ENCODE data around the gene MYMK. TPM values are rescaled to one million over a fixed set of nuclear protein-coding genes. Genes with fewer than 3 reads are reported as not detected.

Gene MYMK
- total RNA-seq, 1 experiment from 2014 or later: not detected

DNA sequence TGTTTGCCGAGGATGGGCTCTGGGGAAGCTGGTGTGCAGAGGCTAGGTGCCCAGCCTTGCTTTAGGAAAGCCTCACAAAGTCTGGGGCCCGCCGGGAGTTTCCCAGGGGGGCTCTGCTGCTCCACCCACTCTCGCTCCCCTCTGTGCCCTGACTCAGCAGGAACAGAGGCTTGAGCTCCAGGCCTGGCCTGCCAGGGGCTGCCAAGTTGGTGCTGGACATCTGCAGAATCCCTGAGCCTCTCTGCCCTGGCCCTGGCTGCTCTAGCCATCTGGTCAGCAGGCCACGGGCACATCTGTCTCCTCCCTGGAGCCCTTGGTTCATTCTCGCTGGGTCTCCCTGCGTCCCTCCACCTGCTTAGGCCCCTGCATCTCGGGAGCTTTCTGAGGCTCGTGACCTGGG is 9.1 kb upstream of the MYMK start:
- no peak overlapping the region for H3K4me3 Mint-ChIP-seq (ENCODE audit: unreplicated experiment)
- H3K27ac Mint-ChIP-seq (ENCODE audit: unreplicated experiment): no peak overlapping the region
- BruUV-seq (replicated peaks): no TSS peak
- H3K36me3 Mint-ChIP-seq (ENCODE audit: insufficient read depth, unreplicated experiment): no peaks in the 10 kb centered on the region
- Histone ChIP-seq H3K27me3 (replicated peaks; ENCODE audit: control insufficient read depth, insufficient read depth, low read length) (no peaks in the 10 kb centered on the region), H3K4me3 (ENCODE audit: low read depth, low read length) (no peak overlapping the region), H3K36me3 (ENCODE audit: control insufficient read depth, insufficient read depth, low read length) (no peaks in the 10 kb centered on the region), H3K4me1 (peaks cover 5% of the 10 kb centered on the region; the same call in 1 of the 2 replicates), H3K9me3 (no peaks in the 10 kb centered on the region)
- H3K4me1 Mint-ChIP-seq (ENCODE audit: low read depth, unreplicated experiment): no peaks in the 10 kb centered on the region
- DNase-seq: no peak
- no peaks in the 10 kb centered on the region for H3K9me3 Mint-ChIP-seq (ENCODE audit: unreplicated experiment)
- ChIA-PET POLR2A (no interaction called here), CTCF (no interaction called here)
- intact Hi-C loops (cut with micrococcal nuclease; ENCODE audit: unreplicated experiment): loop anchor here (1.0 to 5.0 kb wide), 2 partner anchors 43 to 192 kb away; no protein-coding TSS in a partner anchor
- TF ChIP-seq, protein P1, sequence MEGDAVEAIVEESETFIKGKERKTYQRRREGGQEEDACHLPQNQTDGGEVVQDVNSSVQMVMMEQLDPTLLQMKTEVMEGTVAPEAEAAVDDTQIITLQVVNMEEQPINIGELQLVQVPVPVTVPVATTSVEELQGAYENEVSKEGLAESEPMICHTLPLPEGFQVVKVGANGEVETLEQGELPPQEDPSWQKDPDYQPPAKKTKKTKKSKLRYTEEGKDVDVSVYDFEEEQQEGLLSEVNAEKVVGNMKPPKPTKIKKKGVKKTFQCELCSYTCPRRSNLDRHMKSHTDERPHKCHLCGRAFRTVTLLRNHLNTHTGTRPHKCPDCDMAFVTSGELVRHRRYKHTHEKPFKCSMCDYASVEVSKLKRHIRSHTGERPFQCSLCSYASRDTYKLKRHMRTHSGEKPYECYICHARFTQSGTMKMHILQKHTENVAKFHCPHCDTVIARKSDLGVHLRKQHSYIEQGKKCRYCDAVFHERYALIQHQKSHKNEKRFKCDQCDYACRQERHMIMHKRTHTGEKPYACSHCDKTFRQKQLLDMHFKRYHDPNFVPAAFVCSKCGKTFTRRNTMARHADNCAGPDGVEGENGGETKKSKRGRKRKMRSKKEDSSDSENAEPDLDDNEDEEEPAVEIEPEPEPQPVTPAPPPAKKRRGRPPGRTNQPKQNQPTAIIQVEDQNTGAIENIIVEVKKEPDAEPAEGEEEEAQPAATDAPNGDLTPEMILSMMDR (IDR thresholded peaks at IDR 0.05; ENCODE audit: insufficient read depth in 1 of 2, low read depth in 1 of 2, low read length in 1 of 2, severe bottlenecking in 1 of 2, unreplicated experiment in 1 of 2): no peak
- H3K27me3 Mint-ChIP-seq (ENCODE audit: insufficient read depth, unreplicated experiment): no peaks in the 10 kb centered on the region

DNA sequence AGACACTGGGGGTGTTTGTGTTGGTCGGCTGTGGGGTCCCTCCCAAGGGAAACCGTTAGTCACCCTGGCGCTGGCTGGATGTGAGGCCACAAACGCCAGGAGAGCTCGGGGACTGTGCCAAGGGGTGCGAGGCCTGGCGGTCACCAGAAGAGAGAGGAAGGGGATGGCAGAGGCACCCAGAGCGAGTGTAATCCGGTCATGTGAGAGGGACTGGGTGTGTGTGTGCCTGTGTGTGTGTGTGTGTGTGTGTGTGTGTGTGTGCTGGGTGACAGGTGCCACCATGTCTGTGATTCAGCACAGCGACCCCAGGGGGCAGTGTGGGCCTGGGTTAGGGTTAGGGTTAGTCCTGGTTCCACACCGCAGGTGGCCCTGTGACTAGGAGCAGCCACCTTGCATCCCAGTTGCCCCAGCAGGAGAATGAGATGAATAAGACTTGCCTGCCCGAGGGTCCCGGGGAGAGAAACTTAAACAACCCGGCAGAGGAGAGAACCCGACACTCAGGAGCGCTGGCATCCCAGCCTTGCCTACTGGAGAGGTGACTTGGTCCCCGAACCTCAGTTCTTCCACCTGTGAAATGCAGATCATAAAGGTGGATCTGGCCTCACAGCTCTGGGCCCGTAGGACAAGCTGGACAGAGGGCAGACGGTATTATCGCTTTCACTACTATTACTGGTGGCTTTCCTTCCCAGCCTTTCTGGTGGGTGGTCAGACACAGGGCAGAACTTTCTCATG is 8.3 kb upstream of the MYMK start:
- Histone ChIP-seq H3K4me3 (ENCODE audit: low read depth, low read length) (no peak overlapping the region), H3K9me3 (no peaks in the 10 kb centered on the region), H3K36me3 (ENCODE audit: control insufficient read depth, insufficient read depth, low read length) (no peaks in the 10 kb centered on the region), H3K27me3 (replicated peaks; ENCODE audit: control insufficient read depth, insufficient read depth, low read length) (no peaks in the 10 kb centered on the region), H3K4me1 (peaks cover 5% of the 10 kb centered on the region; the same call in 1 of the 2 replicates)
- intact Hi-C loops (cut with micrococcal nuclease; ENCODE audit: unreplicated experiment): loop anchor here (1.0 to 5.0 kb wide), 2 partner anchors 44 to 193 kb away; no protein-coding TSS in a partner anchor
- Mint-ChIP-seq H3K9me3 (ENCODE audit: unreplicated experiment) (no peaks in the 10 kb centered on the region), H3K36me3 (ENCODE audit: insufficient read depth, unreplicated experiment) (no peaks in the 10 kb centered on the region), H3K27me3 (ENCODE audit: insufficient read depth, unreplicated experiment) (no peaks in the 10 kb centered on the region), H3K4me1 (ENCODE audit: low read depth, unreplicated experiment) (no peaks in the 10 kb centered on the region), H3K27ac (ENCODE audit: unreplicated experiment) (no peak overlapping the region), H3K4me3 (ENCODE audit: unreplicated experiment) (no peak overlapping the region)
- TF ChIP-seq, protein P1 (IDR thresholded peaks at IDR 0.05; ENCODE audit: insufficient read depth in 1 of 2, low read depth in 1 of 2, low read length in 1 of 2, severe bottlenecking in 1 of 2, unreplicated experiment in 1 of 2): peak; percentile 61 to 68
- no TSS peak for BruUV-seq (replicated peaks)
- ChIA-PET CTCF (no interaction called here), POLR2A (no interaction called here)
- DNase-seq: peak; percentile 86 to 89

DNA sequence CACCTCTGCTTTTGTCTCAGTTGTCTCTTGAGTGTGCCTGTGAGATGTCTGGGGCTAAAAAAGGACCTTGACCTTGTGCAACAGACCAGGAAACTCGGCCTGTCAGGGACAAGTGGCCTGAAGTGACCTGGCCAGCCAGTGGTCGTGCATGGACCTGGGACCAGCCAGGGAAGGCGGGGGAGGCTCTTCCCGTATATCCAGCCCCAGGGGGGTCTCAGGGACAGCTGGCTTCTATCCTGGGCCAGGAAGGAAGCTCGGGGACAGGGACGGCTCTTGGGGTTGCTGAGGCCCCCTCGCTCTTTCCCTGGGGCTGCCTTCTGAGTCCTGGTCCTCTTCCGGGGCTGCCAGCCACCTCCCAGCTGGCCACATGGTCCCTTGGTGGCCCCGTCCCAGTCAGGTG is 6.5 kb upstream of the MYMK start:
- Mint-ChIP-seq H3K36me3 (ENCODE audit: insufficient read depth, unreplicated experiment) (no peaks in the 10 kb centered on the region), H3K27me3 (ENCODE audit: insufficient read depth, unreplicated experiment) (no peaks in the 10 kb centered on the region), H3K27ac (ENCODE audit: unreplicated experiment) (no peak overlapping the region), H3K9me3 (ENCODE audit: unreplicated experiment) (no peaks in the 10 kb centered on the region), H3K4me1 (ENCODE audit: low read depth, unreplicated experiment) (peaks cover 5% of the 10 kb centered on the region), H3K4me3 (ENCODE audit: unreplicated experiment) (no peak overlapping the region)
- no peaks in the 10 kb centered on the region for H3K9me3 ChIP-seq
- POLR2A ChIA-PET: no interaction called here
- no peak overlapping the region for H3K4me3 ChIP-seq (ENCODE audit: low read depth, low read length)
- no TSS peak for BruUV-seq (replicated peaks)
- CTCF ChIA-PET: no interaction called here
- TF ChIP-seq, protein P1 (IDR thresholded peaks at IDR 0.05; ENCODE audit: insufficient read depth in 1 of 2, low read depth in 1 of 2, low read length in 1 of 2, severe bottlenecking in 1 of 2, unreplicated experiment in 1 of 2): no peak
- intact Hi-C loops (cut with micrococcal nuclease; ENCODE audit: unreplicated experiment): loop anchor here (5.0 kb wide), 1 partner anchor 46 kb away; no protein-coding TSS in a partner anchor
- H3K4me1 ChIP-seq: peaks cover 8% of the 10 kb centered on the region
- no peaks in the 10 kb centered on the region for H3K27me3 ChIP-seq (replicated peaks; ENCODE audit: control insufficient read depth, insufficient read depth, low read length)
- H3K36me3 ChIP-seq (ENCODE audit: control insufficient read depth, insufficient read depth, low read length): no peaks in the 10 kb centered on the region
- no peak for DNase-seq
